Activated effector memory CD4-positive, alpha-beta T cell treated with Interleukin-2 at 50 U/mL for 16 hours (primary cell): Measurements from ENCODE around the gene C1RL.
"Not testable (repeated sequence)": the region's sequence is repeated elsewhere in the genome, so short reads cannot be mapped to it uniquely, and the experiment has no call there.

Experiments used
- DNase-seq: peaks from one replicate; pipeline ENCODE4 v3.0.0-alpha.2; 2020

The C1RL gene

DNA sequence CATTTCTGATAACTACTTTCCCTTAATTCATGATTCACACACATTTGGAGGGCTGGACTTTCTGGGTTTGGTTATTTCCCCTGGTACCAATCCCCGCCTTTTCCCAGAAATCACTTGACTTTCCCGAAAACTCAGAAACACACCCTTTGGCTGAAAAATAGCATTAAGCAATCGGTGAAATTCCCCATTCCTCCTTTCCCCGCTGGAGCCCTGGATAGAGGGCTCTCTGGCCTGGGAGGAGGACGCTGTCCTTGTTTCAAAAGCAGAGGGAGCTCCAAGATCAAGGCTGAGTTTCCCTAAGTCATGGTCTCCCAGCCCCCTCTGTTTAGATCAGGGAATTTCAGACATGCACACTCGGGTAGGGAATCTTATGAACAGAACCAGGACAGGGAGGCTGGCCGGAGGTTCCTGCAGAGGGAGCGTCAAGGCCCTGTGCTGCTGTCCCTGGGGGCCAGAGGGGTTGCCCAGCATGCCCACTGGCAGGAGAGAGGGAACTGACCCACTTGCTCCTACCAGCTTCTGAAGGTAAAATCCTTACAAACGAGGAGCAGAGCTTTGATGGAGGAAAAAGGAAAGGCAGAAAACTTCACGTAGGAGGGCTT, 48.6 kb downstream of the C1RL start, which contains the start of gene C1S:
Gene C1S, plus strand, starts transcription at position 366 of the 602 bp plus-strand sequence. CDS start 1,195 bp downstream, outside the sequence.
- DNase-seq, result no peak

DNA sequence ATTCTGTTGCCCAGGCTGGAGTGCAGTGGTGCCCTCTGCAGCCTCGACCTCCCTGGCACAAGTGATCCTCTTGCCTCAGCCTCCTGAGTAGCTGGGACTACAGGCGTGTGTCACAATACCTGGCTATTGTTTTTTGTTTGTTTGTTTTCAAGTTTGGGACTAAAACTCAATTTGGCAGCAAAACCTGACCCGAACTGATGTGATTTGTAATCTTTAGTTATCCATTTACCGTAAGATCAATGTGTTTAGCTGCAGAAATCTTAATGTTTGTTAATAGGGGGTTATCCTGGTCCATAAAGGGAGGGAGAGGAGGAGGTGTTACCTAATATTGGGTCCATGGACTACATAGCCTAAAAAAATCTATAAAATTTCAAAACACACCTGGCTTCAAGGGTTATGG, 49.2 kb downstream of the C1RL start:
- no peak for DNase-seq

DNA sequence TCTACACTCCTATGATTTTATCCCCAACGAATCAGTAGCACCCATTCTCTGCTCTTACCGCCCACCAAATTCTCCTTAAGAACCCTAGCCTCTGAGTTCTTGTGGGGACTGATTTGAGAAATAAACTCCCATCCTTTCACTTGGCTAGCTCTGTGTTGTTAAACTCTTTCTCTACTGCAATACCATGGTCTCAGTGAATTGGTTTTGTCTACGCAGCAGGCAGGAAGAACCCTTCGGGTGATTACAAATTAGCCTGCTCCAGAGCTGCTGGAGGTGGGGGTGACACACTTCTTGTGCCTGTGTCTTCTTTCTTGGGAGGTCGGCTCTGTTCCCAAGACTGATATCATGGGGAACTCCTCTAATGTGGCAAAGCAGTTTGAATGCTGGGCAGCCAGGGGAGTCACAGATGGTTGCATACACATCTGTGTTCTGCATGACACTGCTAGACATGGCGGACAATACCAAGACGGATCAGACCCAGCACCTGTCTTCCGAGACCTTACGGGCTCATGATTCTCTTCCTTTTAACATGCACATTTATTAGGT, 50.1 kb downstream of the C1RL start:
- DNase-seq, result no peak

DNA sequence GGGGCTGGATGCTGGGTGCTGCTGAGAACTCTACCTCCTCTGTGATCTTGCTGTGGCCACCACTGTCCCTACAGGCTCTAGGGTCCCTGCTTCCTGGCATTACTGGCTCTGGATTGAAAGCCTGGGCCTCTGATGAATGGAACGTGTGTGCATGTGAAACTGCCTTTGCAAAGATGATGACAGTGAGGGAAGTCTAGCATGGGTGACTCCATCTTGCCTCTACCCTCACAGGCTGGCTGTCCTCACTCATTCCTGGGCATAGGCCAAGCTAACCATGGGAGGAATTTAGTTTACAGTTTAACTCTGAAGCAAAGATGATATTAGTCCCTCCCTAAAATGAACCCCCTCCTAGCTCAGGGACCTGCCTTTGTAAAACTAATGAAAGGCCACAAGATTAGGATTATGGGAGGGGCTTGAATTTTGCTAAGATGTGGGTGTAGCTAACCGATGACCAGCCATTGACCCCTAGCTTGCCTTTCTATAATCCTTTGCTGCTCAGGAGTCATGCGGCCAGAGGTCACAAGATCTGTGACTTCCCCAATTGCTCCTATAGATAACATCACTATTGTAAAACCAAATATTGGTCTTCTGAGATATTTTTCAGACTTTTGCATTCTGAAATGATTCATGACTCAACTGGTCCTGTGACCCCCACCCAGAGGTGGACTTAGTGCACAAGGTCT, 50.7 kb downstream of the C1RL start:
- DNase-seq, result no peak

DNA sequence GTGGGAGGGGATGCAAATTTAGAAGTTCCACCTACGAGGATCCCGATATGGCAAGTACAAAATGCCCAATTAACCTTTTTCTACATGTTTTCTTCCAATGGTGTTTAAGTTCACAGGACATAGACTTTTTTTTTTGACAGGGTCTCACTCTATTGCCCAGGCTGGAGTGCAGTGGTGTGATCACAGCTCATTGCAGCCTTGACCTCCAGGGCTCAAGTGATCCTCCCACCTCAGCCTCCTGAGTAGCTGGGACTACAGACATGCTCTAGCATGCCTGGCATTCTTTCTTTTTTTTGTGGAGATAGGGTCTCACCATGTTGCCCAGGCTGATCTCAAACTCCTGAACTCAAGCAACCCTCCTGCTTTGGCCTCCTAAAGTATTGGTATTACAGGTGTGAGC, 53.3 kb downstream of the C1RL start:
- DNase-seq, result not testable (repeated sequence)

DNA sequence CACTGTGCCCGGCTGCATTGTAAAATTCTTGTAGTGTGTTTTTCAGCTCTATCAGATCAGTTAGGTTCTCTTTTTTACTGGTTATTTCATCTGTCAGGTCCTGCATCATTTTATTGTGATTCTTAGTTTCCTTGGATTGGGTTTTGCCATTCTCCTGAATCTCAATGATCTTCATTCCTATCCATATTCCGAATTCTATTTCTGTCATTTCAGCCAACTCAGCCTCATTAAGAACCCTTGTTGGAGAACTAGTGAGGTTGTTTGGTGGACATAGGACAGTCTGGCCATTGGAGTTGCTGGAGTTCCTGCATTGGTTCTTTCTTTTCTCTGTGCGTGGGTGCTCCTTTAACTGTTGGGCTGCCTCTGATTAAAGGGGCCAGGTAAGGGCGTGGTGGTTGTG, 54.1 kb downstream of the C1RL start:
- DNase-seq, result no peak

DNA sequence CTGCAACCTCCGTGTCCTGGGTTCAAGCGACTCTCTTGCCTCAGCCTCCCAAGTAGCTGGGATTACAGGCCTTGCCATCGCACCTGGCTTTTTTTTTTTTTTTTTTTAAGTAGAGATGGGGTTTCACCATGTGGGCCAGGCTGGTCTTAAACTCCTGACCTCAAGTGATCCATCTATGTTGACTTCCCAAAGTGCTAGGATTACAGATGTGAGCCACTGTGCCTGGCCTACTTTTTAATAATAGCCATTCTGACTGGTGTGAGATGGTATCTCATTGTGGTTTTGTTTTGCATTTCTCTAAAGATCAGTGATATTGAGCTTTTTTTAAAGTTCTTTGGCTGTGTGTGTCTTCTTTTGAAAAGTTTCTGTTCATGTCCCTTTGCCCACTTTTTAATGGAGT, 59.0 kb downstream of the C1RL start:
- DNase-seq, result not testable (repeated sequence)

DNA sequence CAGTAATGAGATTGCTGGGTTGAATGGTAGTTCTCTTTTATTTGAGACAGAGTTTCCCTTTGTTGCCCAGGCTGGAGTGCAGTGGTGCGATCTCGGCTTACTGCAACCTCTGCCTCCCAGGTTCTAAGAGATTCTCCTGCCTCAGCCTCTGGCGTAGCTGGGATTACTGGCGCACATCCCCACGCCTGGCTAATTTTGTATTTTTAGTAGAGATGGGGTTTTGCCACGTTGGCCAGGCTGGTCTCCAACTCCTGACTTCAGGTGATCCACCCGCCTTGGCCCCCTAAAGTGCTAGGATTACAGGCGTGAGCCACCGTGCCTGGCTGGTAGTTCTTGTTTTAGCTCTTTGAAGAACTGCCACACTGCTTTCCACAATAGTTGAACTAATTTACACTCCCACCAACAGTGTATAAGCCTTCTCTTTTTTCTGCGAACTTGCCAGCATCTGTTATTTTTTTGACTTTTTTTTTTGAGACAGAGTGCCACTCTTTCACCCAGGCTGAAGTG, 59.5 kb downstream of the C1RL start:
- not testable (repeated sequence) for DNase-seq

DNA sequence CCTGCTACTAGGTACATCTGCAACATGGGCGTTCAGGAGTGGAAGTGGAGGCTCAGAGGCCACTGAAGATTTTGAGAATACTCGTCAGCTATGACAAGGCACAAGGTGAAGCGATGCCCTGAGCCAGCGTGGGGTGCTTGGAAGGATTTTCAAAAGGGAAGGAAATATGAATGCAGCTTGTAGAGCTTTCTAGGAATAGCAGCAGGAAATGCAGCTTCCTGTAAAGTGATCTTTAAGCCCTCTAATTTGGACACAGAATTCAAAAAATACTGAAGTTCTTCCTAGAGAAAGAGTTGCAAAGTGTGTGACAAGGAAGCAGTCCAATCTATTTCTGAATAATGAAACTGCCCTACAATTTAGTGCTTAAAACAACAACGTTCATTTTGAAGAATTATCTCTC, 61.7 kb downstream of the C1RL start:
- DNase-seq, result no peak

DNA sequence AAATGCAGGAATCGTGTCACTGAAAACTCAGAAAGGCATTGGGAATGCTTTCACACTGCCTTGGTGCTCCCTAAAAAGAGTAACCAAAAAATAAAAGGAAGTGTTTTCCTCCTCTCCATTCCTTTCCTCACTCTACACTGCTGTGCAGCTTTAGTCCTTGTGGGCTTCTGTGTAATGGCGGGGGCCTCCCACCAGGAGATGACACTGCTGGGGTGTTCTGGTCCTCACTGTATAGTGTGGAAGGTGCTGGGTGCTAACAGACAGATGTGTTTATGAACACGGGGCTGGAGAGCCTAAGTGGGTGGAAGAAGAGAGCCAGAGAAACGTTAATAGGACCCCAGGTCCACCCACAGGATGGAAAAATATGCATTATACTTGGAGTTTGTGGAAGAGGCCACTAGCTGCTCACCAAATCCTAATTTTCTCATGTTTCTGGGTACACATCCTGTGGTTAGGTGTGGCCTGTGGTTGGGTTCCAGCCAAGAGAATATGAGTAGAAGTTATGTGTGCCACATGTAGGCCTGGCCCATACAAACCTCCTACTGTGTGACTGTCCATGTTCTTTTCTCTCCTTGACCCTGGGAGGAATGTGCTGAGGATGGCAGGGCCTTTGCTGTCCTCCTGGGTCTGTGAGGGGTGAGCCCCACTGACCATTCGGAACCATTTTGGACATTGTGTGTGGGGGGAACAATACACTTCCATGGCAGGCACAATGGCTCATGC, 62.5 kb downstream of the C1RL start:
- no peak for DNase-seq

DNA sequence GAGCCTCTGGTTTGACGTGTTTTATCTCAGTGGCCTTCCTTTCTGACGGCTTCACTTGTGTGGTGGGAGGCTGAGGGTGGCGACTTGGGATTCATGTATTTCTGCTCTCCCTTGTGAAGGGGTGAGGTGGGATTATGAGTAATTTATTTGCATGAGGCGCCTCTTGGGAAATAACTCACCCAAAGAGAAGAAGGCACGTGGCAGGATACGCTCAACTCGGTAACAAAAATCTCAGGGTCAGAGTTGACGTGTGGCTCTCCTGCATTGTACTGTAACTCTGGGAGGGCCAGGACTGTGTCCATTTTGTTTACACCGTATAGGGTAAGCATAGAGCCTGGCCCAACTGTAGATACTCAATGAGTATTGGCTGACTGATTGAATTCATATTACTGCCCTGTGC, 63.1 kb downstream of the C1RL start:
- no peak for DNase-seq
